Gastroesophageal sphincter (tissue), 3 donors: ENCODE measurements around the gene ZMYM3.

Source experiments
- CTCF ChIP-seq, 4 experiments: fragments of 200-600 bp in 2 of 4; fragments of 450-650 bp in 2 of 4; sonication (generic) in 1 of 4; IDR thresholded peaks; one replicate each; pipeline ENCODE4 v1.5.1; 2017 to 2019; ENCODE audit warnings: antibody characterized with exemption in 4 of 4, mild to moderate bottlenecking in 2 of 4, moderate library complexity in 2 of 4
- POLR2AphosphoS5 ChIP-seq: sonication (generic); formaldehyde crosslinking; IDR thresholded peaks from one replicate; pipeline ENCODE4 v1.6.1; 2017; ENCODE audit warnings: antibody characterized with exemption

- TF ChIP-seq CTCF (IDR thresholded peaks at IDR 0.05) (no peak), POLR2AphosphoS5 (no peak)
These were observed 28.3 kb downstream of the ZMYM3 start for GRCh38 chrX:71225676-71226075.
